Measurements from ENCODE around the gene MCM5.

GRCh38 chr22:35384975-35385588, 14.9 kb upstream of the MCM5 start:
- TF ChIP-seq FOXM1 (IDR thresholded peaks at IDR 0.05; ENCODE audit: borderline replicate concordance, low read depth) = no peak
- no peak for TF ChIP-seq REST (IDR thresholded peaks at IDR 0.05; ENCODE audit: low read depth)
- TF ChIP-seq TAF1 (IDR thresholded peaks at IDR 0.05; ENCODE audit: low read depth) = no peak

Data from Ishikawa (cell line).